Suppressor macrophage treated with lipopolysaccharide for 1 hour (primary cell): ENCODE measurements around the gene IL1RAPL1.

Experiments used
- DNase-seq, 3 donors: peaks; one replicate each; pipeline ENCODE4 v3.0.0-alpha.2; 2020 to 2022

IL1RAPL1 gene

GRCh38 chrX:29555465-29556091 is 968.3 kb downstream of the IL1RAPL1 start:
- DNase-seq, result no peak

- DNase-seq, result no peak
Measured at GRCh38 chrX:29560065-29560464, 972.8 kb downstream of the IL1RAPL1 start.

GRCh38 chrX:29561417-29561816 is 974.2 kb downstream of the IL1RAPL1 start:
- no peak for DNase-seq

GRCh38 chrX:29580560-29580959 is 993.3 kb downstream of the IL1RAPL1 start:
- no peak for DNase-seq

- DNase-seq, result no peak
Measured at GRCh38 chrX:29581223-29581622, 994.0 kb downstream of the IL1RAPL1 start.

GRCh38 chrX:29587107-29587506 is 999.9 kb downstream of the IL1RAPL1 start:
- no peak for DNase-seq

GRCh38 chrX:29590921-29591320 is 1003.7 kb downstream of the IL1RAPL1 start:
- no peak for DNase-seq

GRCh38 chrX:29604381-29604780 is 1017.1 kb downstream of the IL1RAPL1 start:
- no peak for DNase-seq

GRCh38 chrX:29617276-29617675 is 1030.0 kb downstream of the IL1RAPL1 start:
- no peak for DNase-seq

GRCh38 chrX:29617725-29618124 is 1030.5 kb downstream of the IL1RAPL1 start:
- no peak for DNase-seq

- no peak for DNase-seq
Measured at GRCh38 chrX:29627833-29628232, 1040.6 kb downstream of the IL1RAPL1 start.

GRCh38 chrX:29634516-29634915 is 1047.3 kb downstream of the IL1RAPL1 start:
- DNase-seq, result no peak

GRCh38 chrX:29636331-29636730 is 1049.1 kb downstream of the IL1RAPL1 start:
- no peak for DNase-seq

- no peak for DNase-seq
Measured at GRCh38 chrX:29640106-29640505, 1052.9 kb downstream of the IL1RAPL1 start.

GRCh38 chrX:29641461-29641860 is 1054.2 kb downstream of the IL1RAPL1 start:
- no peak for DNase-seq

GRCh38 chrX:29643181-29643580 is 1055.9 kb downstream of the IL1RAPL1 start:
- no peak for DNase-seq

- DNase-seq, result no peak
Measured at GRCh38 chrX:29648161-29648560, 1060.9 kb downstream of the IL1RAPL1 start.

GRCh38 chrX:29652484-29652883 is 1065.2 kb downstream of the IL1RAPL1 start:
- no peak for DNase-seq

GRCh38 chrX:29653721-29654120 is 1066.5 kb downstream of the IL1RAPL1 start:
- no peak for DNase-seq

GRCh38 chrX:29659911-29660310 is 1072.7 kb downstream of the IL1RAPL1 start:
- DNase-seq, result no peak

GRCh38 chrX:29661290-29661689 is 1074.0 kb downstream of the IL1RAPL1 start:
- DNase-seq, result peak; percentile 0 to 28 (median 10)

GRCh38 chrX:29662101-29662500 is 1074.9 kb downstream of the IL1RAPL1 start:
- DNase-seq, result no peak

GRCh38 chrX:29662759-29663503 is 1075.7 kb downstream of the IL1RAPL1 start:
- peak; percentile 1 to 20 (median 1) for DNase-seq

GRCh38 chrX:29665532-29665931 is 1078.3 kb downstream of the IL1RAPL1 start:
- no peak for DNase-seq

GRCh38 chrX:29666366-29666765 is 1079.1 kb downstream of the IL1RAPL1 start:
- DNase-seq, result no peak
